Stomach (tissue), 4 donors: ENCODE results near the gene ELSPBP1.

ENCODE experiments used
- EP300 ChIP-seq: sonication (generic); formaldehyde crosslinking; IDR thresholded peaks from one replicate; pipeline ENCODE4 v1.6.1; 2017; ENCODE audit warnings: antibody characterized with exemption
- POLR2A ChIP-seq, 4 donors: fragments of 450-650 bp; IDR thresholded peaks; one replicate each; pipeline ENCODE4 v1.6.1; 2016; ENCODE audit warnings: antibody characterized with exemption in 4 of 4, control low read depth in 2 of 4, mild to moderate bottlenecking in 1 of 4, moderate library complexity in 1 of 4
- POLR2AphosphoS5 ChIP-seq, 3 donors: sonication (generic); formaldehyde crosslinking; IDR thresholded peaks; one replicate each; pipeline ENCODE4 v1.6.1; 2016; ENCODE audit warnings: antibody characterized with exemption in 3 of 3
- TF ChIP-seq, protein P1 (sequence below), 7 experiments: fragments of 450-650 bp in 4 of 7; fragments of 200-600 bp in 3 of 7; sonication (generic) in 3 of 7; IDR thresholded peaks; one replicate each; pipeline ENCODE4 v1.5.1; 2016 to 2019; ENCODE audit warnings: antibody characterized with exemption in 7 of 7, control low read depth in 2 of 7, mild to moderate bottlenecking in 1 of 7

DNA sequence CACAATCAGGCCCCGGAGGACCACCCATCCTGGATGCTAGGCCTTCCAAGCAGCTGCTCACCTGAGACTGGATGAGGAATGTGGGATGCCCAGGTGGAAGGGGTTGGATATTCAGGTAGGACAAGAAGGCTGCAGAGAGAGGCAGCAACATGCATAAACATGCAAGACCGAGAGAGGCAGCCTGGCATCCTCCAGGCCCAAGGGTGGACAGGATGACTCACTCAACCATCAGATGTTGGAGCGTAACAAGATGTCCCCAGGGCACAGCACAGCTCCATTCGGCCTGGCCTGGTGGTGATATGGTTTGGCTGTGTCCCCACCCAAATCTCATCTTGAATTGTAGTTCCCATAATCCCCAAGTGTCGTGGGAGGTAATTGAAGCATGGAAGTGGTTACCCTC is 59.4 kb downstream of the ELSPBP1 start:
- TF ChIP-seq POLR2AphosphoS5 (IDR thresholded peaks at IDR 0.05) (no peak), EP300 (no peak), POLR2A (IDR thresholded peaks at IDR 0.05) (no peak)
- TF ChIP-seq, protein P1, sequence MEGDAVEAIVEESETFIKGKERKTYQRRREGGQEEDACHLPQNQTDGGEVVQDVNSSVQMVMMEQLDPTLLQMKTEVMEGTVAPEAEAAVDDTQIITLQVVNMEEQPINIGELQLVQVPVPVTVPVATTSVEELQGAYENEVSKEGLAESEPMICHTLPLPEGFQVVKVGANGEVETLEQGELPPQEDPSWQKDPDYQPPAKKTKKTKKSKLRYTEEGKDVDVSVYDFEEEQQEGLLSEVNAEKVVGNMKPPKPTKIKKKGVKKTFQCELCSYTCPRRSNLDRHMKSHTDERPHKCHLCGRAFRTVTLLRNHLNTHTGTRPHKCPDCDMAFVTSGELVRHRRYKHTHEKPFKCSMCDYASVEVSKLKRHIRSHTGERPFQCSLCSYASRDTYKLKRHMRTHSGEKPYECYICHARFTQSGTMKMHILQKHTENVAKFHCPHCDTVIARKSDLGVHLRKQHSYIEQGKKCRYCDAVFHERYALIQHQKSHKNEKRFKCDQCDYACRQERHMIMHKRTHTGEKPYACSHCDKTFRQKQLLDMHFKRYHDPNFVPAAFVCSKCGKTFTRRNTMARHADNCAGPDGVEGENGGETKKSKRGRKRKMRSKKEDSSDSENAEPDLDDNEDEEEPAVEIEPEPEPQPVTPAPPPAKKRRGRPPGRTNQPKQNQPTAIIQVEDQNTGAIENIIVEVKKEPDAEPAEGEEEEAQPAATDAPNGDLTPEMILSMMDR (IDR thresholded peaks at IDR 0.05) = no peak
